Calu3 (cell line): ENCODE measurements around the gene TRRAP. TPM values are rescaled to one million over a fixed set of nuclear protein-coding genes. Genes with fewer than 3 reads are reported as not detected.

ENCODE experiments used
- BruUV-seq: library from RNA; stranded (reverse); fragments of 400-500 nt; replicated peaks from 2 replicates; lab custom pipeline; 2021; lab: Mats Ljungman, UMichigan
- CTCF ChIA-PET: fragments of 300-600 bp; sonication (Branson Sonifier 250); formaldehyde crosslinking; loops from one replicate; lab custom pipeline; 2022; ENCODE audit warnings: antibody characterized with exemption; lab: Charles Lee
- DNase-seq: peaks from one replicate; pipeline ENCODE4 v3.0.0; 2022
- H3K27ac Mint-ChIP-seq: one replicate; pipeline ENCODE4 v1.8.0; 2022; ENCODE audit warnings: mixed read lengths; ENCODE audit not compliant: unreplicated experiment
- H3K27me3 Mint-ChIP-seq: one replicate; pipeline ENCODE4 v1.8.0; 2022; ENCODE audit warnings: mixed read lengths; ENCODE audit not compliant: unreplicated experiment
- H3K36me3 Mint-ChIP-seq: one replicate; pipeline ENCODE4 v1.8.0; 2022; ENCODE audit warnings: mild to moderate bottlenecking, moderate library complexity, mixed read lengths; ENCODE audit not compliant: insufficient read depth, unreplicated experiment
- H3K4me1 Mint-ChIP-seq: one replicate; pipeline ENCODE4 v1.8.0; 2022; ENCODE audit warnings: mild to moderate bottlenecking, low read depth, mixed read lengths; ENCODE audit not compliant: unreplicated experiment
- H3K4me3 Mint-ChIP-seq: one replicate; pipeline ENCODE4 v1.8.0; 2022; ENCODE audit warnings: mild to moderate bottlenecking, low read depth, moderate library complexity, mixed read lengths; ENCODE audit not compliant: unreplicated experiment
- H3K9me3 Mint-ChIP-seq: one replicate; pipeline ENCODE4 v1.8.0; 2022; ENCODE audit warnings: low read depth, mixed read lengths; ENCODE audit not compliant: unreplicated experiment
- CTCF ChIP-seq: fragments of 200-600 bp; IDR thresholded peaks from one replicate; pipeline ENCODE4 v1.8.0; 2022; ENCODE audit warnings: antibody characterized with exemption; ENCODE audit not compliant: unreplicated experiment
- intact Hi-C: fragments of 100-400 bp; cut with micrococcal nuclease; formaldehyde crosslinking; loops from one replicate; pipeline ENCODE4 v1.10.0; 2022; ENCODE audit not compliant: unreplicated experiment
- total RNA-seq: library from RNA; stranded (reverse); gene quantifications from 2 replicates; pipeline ENCODE4 v1.2.3, GENCODE V29; 2022

The TRRAP gene
- total RNA-seq, 1 experiment from 2014 or later: 30.9 TPM

DNA sequence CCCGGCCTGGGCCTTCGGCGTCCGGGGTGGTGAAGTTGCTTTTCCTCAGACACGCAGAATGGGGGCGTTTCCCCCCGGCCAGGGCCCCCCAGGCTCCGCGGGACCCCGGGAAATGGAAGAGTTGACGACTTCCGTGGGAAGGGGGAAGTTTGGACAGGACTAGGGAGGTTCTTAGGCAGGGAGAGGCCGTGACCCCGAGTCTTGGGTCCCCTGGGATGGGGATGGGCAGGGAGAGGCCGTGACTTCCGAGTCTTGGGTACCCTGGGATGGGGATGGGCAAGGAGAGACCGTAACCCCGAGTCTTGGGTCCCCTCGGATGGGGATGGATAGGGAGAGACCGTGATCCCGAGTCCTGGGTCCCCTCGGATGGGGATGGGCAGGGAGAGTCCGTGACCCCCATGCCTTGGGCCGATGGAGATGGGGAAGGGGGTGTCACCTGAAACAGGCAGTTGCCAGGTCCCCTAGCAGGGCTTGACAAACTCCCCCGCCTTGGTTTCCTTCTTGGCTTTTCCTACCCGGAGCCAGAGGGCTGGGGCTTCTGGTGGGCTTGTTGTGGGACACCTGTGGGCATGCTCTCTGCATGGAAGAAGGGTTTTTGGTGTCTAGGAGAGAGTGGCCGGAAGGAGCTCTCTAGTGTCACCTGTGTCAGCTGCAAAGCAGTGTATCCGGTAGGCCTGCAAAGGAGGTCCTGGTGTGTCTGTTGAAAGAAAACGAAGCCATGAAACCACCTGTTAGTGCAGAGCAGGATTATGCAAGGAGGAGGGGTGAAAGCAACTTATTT, 1.1 kb downstream of the TRRAP start:
- Mint-ChIP-seq H3K27me3 (no peaks in the 10 kb centered on the region), H3K9me3 (no peaks in the 10 kb centered on the region), H3K4me1 (no peaks in the 10 kb centered on the region), H3K4me3 (peak overlapping the region; percentile 80), H3K27ac (no peak overlapping the region), H3K36me3 (peaks cover 16% of the 10 kb centered on the region)
- CTCF ChIA-PET: interaction anchor here (0.6 kb wide), 1 partner anchor 13 kb away, joined by 3 read pairs; no protein-coding TSS in a partner anchor
- no peak for TF ChIP-seq CTCF
- DNase-seq: peak; percentile 33
- BruUV-seq: no TSS peak
- intact Hi-C loops: no loop called here

GRCh38 chr7:98879979-98880315, 1.6 kb downstream of the TRRAP start:
- H3K27me3 Mint-ChIP-seq: no peaks in the 10 kb centered on the region
- peaks cover 16% of the 10 kb centered on the region for H3K36me3 Mint-ChIP-seq
- H3K9me3 Mint-ChIP-seq: no peaks in the 10 kb centered on the region
- CTCF ChIA-PET: interaction anchor here (0.6 kb wide), 1 partner anchor 13 kb away, joined by 3 read pairs; no protein-coding TSS in a partner anchor
- intact Hi-C loops: no loop called here
- no TSS peak for BruUV-seq
- no peak for DNase-seq
- no peaks in the 10 kb centered on the region for H3K4me1 Mint-ChIP-seq
- H3K4me3 Mint-ChIP-seq: peak overlapping the region; percentile 80
- no peak overlapping the region for H3K27ac Mint-ChIP-seq
- no peak for TF ChIP-seq CTCF

GRCh38 chr7:98880485-98880884, 2.2 kb downstream of the TRRAP start:
- intact Hi-C loops: no loop called here
- DNase-seq: no peak
- Mint-ChIP-seq H3K36me3 (peaks cover 16% of the 10 kb centered on the region), H3K27me3 (no peaks in the 10 kb centered on the region), H3K27ac (no peak overlapping the region), H3K9me3 (no peaks in the 10 kb centered on the region), H3K4me3 (no peak overlapping the region), H3K4me1 (no peaks in the 10 kb centered on the region)
- CTCF ChIA-PET: no interaction called here
- TSS peak; percentile 27 for BruUV-seq
- TF ChIP-seq CTCF: no peak

GRCh38 chr7:98881561-98882315, 3.4 kb downstream of the TRRAP start:
- no peak for TF ChIP-seq CTCF
- intact Hi-C loops: no loop called here
- Mint-ChIP-seq H3K9me3 (no peaks in the 10 kb centered on the region), H3K4me3 (no peak overlapping the region), H3K36me3 (peaks cover 16% of the 10 kb centered on the region), H3K27me3 (no peaks in the 10 kb centered on the region), H3K27ac (no peak overlapping the region), H3K4me1 (no peaks in the 10 kb centered on the region)
- no peak for DNase-seq
- BruUV-seq: no TSS peak
- CTCF ChIA-PET: no interaction called here
